ENCODE measurements around the gene TMEM266. TPM values are rescaled to one million over a fixed set of nuclear protein-coding genes. Genes with fewer than 3 reads are reported as not detected.

Gene TMEM266
- total and polyA plus RNA-seq, 2 experiments from 2014 or later, result 0.42 to 5.0 TPM

- TF ChIP-seq REST (IDR thresholded peaks at IDR 0.05; ENCODE audit: unreplicated experiment), result no peak
- TF ChIP-seq STAT1 (IDR thresholded peaks at IDR 0.05; ENCODE audit: unreplicated experiment), result no peak
- no peak for TF ChIP-seq ZNF331 (CRISPR knock-in tag; IDR thresholded peaks at IDR 0.05; ENCODE audit: low read depth)
- TF ChIP-seq EZH2phosphoT487 (IDR thresholded peaks at IDR 0.05; ENCODE audit: unreplicated experiment), result no peak
- TF ChIP-seq EZH2 (IDR thresholded peaks at IDR 0.05; ENCODE audit: low read depth, unreplicated experiment), result no peak
- no peak for TF ChIP-seq ZNF462 (CRISPR knock-in tag; IDR thresholded peaks at IDR 0.05)
Observed at GRCh38 chr15:76179023-76179422, 119.2 kb downstream of the TMEM266 start (continued).

DNA sequence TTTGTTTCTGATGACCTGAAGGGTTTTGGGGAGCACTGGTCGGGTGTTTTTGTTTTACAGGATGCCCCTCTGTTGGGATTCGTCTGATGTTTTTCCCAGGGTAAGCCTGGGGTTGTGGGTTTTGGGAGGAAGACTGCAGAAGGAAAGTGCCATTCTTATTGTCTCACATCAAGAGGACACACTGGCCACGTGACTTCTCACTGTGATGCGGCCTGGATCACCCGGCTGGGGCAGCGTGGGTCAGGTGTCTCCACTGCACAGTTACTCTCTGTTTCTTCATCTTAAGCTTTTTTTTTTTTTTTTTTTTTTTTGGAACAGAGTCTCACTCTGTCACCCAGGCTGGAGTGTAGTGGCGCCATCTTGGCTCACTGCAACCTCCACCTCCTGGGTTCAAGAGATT lies 120.5 kb downstream of the TMEM266 start:
- Mint-ChIP-seq H3K27me3 (ENCODE audit: insufficient read depth, low read depth, poor library complexity) (peaks cover 14% of the 10 kb centered on the region), H3K9me3 (no peaks in the 10 kb centered on the region), H3K4me3 (no peak overlapping the region), H3K36me3 (ENCODE audit: low read depth) (no peaks in the 10 kb centered on the region), H3K27ac (no peak overlapping the region), H3K4me1 (peaks cover 4% of the 10 kb centered on the region; the same call in 1 of the 3 replicates)
- H3F3A ChIP-seq (replicated peaks; ENCODE audit: low read depth), result no peaks in the 10 kb centered on the region
- H3K4me3 ChIP-seq, result no peak overlapping the region
- H4K20me1 ChIP-seq (replicated peaks; ENCODE audit: insufficient read depth), result no peaks in the 10 kb centered on the region
- no peak overlapping the region for H3K27ac ChIP-seq (ENCODE audit: low read depth)
- no peaks in the 10 kb centered on the region for H3K27me3 ChIP-seq (ENCODE audit: insufficient read depth)
- H3K79me2 ChIP-seq (replicated peaks; ENCODE audit: insufficient read depth), result no peaks in the 10 kb centered on the region
- no peak overlapping the region for H2AFZ ChIP-seq
- ATAC-seq, result no peak
- no peaks in the 10 kb centered on the region for H3K9me2 ChIP-seq (ENCODE audit: insufficient read depth)
- no peaks in the 10 kb centered on the region for H3K4me1 ChIP-seq (ENCODE audit: insufficient read depth)
- DNase-seq (ENCODE audit: low spot score), result no peak
- no peak overlapping the region for H3K4me2 ChIP-seq
- H3K36me3 ChIP-seq (ENCODE audit: insufficient read depth), result no peaks in the 10 kb centered on the region
- TF ChIP-seq EZH2phosphoT487 (IDR thresholded peaks at IDR 0.05; ENCODE audit: unreplicated experiment) (no peak), ZNF462 (CRISPR knock-in tag; IDR thresholded peaks at IDR 0.05) (no peak)

Measured in GM23338 (cell line).